Panc1 (cell line): ENCODE results near the gene PGC. TPM values are rescaled to one million over a fixed set of nuclear protein-coding genes. Genes with fewer than 3 reads are reported as not detected.
A peak's percentile ranks its signal among the peaks of the same experiment; 100 is the strongest.

Experiments used
- ATAC-seq: fragments of 200-7000 bp; cut with Tn5 transposase; 2 replicates; pipeline ENCODE4 v1.9.1; 2020; ENCODE audit warnings: mild to moderate bottlenecking, moderate library complexity
- BruUV-seq: library from RNA; stranded (reverse); fragments of 400-500 nt; replicated peaks from 2 replicates; lab custom pipeline; 2021; lab: Mats Ljungman, UMichigan
- CTCF ChIA-PET: fragments of 300-600 bp; sonication (Branson Sonifier 250); formaldehyde crosslinking; loops from one replicate; lab custom pipeline; 2022; ENCODE audit warnings: antibody characterized with exemption; lab: Charles Lee
- POLR2A ChIA-PET: fragments of 300-600 bp; sonication (Branson Sonifier 250); formaldehyde crosslinking; loops from one replicate; lab custom pipeline; 2022; ENCODE audit warnings: antibody characterized with exemption; lab: Charles Lee
- DNase-seq: peaks from one replicate; pipeline ENCODE4 v3.0.0-alpha.2; 2010; ENCODE audit warnings: low read depth, low spot score
- H3K27ac ChIP-seq: 2 replicates; pipeline ENCODE4 v1.5.1; 2011; ENCODE audit warnings: mild to moderate bottlenecking, low read length, inconsistent platforms
- H3K27me3 ChIP-seq: fragments of 200-500 bp; sonication (Bioruptor generic); 2 replicates; pipeline ENCODE4 v1.6.0; 2014; ENCODE audit warnings: low read length, inconsistent platforms; ENCODE audit not compliant: control insufficient read depth, insufficient read depth
- H3K36me3 ChIP-seq: fragments of 200-500 bp; sonication (Bioruptor generic); 2 replicates; pipeline ENCODE4 v1.5.1; 2014; ENCODE audit warnings: inconsistent platforms, mild to moderate bottlenecking, low read length, moderate library complexity; ENCODE audit not compliant: control insufficient read depth, insufficient read depth
- H3K4me1 ChIP-seq: 2 replicates; pipeline ENCODE4 v1.5.1; 2011; ENCODE audit warnings: inconsistent platforms, mild to moderate bottlenecking, low read length, moderate library complexity; ENCODE audit not compliant: control insufficient read depth, insufficient read depth
- H3K4me3 ChIP-seq, 2 experiments: 2 replicates each; pipeline ENCODE4 v1.5.1; 2011 to 2012; ENCODE audit warnings: low read depth in 2 of 2, low read length in 2 of 2, mild to moderate bottlenecking in 2 of 2, inconsistent platforms in 1 of 2, moderate library complexity in 1 of 2
- H3K9me3 ChIP-seq: fragments of 200-500 bp; sonication (Bioruptor generic); 2 replicates; pipeline ENCODE4 v1.5.1; 2014; ENCODE audit warnings: low read depth, mild to moderate bottlenecking, inconsistent platforms, low read length, moderate library complexity; ENCODE audit not compliant: control insufficient read depth, insufficient read depth
- POLR2AphosphoS5 ChIP-seq: IDR thresholded peaks from 2 replicates; pipeline ENCODE4 v1.6.1; 2012; ENCODE audit warnings: mild to moderate bottlenecking, low read depth, low read length, moderate library complexity
- SIN3A ChIP-seq: IDR thresholded peaks from 2 replicates; pipeline ENCODE4 v1.6.1; 2012; ENCODE audit warnings: low read depth, mild to moderate bottlenecking, low read length, moderate library complexity, borderline replicate concordance; ENCODE audit not compliant: insufficient read depth
- TCF7L2 ChIP-seq: IDR thresholded peaks from 2 replicates; pipeline ENCODE4 v1.6.1; 2011; ENCODE audit warnings: mild to moderate bottlenecking, low read depth, low read length, inconsistent platforms
- in situ Hi-C: cut with HindIII; loops from 2 replicates; pipeline ENCODE4 v1.10.0; 2016; ENCODE audit warnings: low sequenced_read_pairs, low pct_unique_long_range_greater_than_20kb
- intact Hi-C: fragments of 100-400 bp; cut with micrococcal nuclease; formaldehyde crosslinking; loops from one replicate; pipeline ENCODE4 v1.10.0; 2022; ENCODE audit not compliant: unreplicated experiment
- total RNA-seq: library from RNA; stranded (reverse); gene quantifications from one replicate; pipeline ENCODE4 v1.2.1, GENCODE V29; 2021; ENCODE audit not compliant: unreplicated experiment
- TF ChIP-seq, protein P1 (sequence below), 2 experiments: IDR thresholded peaks; 2 replicates each; pipeline ENCODE4 v1.6.1; 2011 to 2012; ENCODE audit warnings: low read depth in 2 of 2, control low read depth in 1 of 2, low read length in 1 of 2, mild to moderate bottlenecking in 1 of 2, moderate library complexity in 1 of 2; ENCODE audit not compliant: insufficient read depth in 1 of 2
- TF ChIP-seq, protein P2 (sequence below): fragments of 450-650 bp; IDR thresholded peaks from 2 replicates; pipeline ENCODE4 v1.5.1; 2017; ENCODE audit warnings: mild to moderate bottlenecking

The PGC gene
- total RNA-seq, 1 experiment from 2014 or later = 0.18 TPM

DNA sequence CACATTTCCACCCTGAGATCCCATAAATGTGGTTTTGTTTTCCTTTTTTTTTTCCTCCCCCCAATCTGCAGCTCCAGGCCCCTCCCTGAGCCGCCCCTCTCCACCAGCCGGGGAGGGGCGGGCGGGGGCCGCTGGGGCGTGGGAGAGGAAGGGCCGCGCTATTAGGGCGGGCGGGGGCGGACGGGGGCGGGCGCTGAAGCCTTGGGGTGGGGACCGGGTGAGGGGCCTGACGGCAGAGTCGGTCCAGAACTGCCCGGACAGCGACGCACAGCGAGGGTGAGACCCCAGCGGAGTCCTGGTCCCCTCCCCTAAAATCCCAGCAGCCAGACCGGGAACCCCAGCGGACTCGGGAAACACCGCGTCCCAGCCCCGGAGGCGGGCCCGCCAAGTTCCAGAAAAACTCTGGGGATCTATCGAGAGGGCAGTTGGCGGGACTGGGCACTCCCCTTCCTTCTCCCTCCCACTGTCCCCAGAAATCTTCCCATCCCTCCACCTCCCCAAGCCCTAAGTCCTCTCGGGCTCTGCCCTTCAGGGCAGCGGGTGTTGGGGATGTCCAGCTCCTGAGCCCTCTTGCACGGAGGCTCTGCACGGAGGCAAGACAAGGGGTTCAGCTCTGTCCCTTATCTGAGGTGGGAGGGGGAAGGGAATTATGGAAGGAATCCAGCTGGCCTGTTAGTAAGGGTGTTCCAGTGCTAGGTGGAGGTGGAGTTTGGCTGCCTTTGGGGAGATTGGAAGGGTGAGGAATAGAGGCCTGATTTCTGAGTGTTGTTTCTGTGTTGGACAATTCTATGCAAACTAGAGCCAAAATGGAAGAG lies 33.6 kb upstream of the PGC start, which contains the start of gene PRICKLE4:
PRICKLE4 (plus strand) TSS at position 232 of the 815 bp plus-strand sequence. CDS start 2,692 bp downstream, outside the sequence.
- H3K27me3 ChIP-seq = no peaks in the 10 kb centered on the region
- ATAC-seq = peak; percentile 44
- TF ChIP-seq TCF7L2 = no peak
- no peak for TF ChIP-seq POLR2AphosphoS5
- TF ChIP-seq, protein P1, sequence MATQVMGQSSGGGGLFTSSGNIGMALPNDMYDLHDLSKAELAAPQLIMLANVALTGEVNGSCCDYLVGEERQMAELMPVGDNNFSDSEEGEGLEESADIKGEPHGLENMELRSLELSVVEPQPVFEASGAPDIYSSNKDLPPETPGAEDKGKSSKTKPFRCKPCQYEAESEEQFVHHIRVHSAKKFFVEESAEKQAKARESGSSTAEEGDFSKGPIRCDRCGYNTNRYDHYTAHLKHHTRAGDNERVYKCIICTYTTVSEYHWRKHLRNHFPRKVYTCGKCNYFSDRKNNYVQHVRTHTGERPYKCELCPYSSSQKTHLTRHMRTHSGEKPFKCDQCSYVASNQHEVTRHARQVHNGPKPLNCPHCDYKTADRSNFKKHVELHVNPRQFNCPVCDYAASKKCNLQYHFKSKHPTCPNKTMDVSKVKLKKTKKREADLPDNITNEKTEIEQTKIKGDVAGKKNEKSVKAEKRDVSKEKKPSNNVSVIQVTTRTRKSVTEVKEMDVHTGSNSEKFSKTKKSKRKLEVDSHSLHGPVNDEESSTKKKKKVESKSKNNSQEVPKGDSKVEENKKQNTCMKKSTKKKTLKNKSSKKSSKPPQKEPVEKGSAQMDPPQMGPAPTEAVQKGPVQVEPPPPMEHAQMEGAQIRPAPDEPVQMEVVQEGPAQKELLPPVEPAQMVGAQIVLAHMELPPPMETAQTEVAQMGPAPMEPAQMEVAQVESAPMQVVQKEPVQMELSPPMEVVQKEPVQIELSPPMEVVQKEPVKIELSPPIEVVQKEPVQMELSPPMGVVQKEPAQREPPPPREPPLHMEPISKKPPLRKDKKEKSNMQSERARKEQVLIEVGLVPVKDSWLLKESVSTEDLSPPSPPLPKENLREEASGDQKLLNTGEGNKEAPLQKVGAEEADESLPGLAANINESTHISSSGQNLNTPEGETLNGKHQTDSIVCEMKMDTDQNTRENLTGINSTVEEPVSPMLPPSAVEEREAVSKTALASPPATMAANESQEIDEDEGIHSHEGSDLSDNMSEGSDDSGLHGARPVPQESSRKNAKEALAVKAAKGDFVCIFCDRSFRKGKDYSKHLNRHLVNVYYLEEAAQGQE (IDR thresholded peaks at IDR 0.05; ENCODE audit: insufficient read depth in 1 of 2, low read depth in 2 of 2, low read length in 1 of 2) = no peak
- TF ChIP-seq, protein P2, sequence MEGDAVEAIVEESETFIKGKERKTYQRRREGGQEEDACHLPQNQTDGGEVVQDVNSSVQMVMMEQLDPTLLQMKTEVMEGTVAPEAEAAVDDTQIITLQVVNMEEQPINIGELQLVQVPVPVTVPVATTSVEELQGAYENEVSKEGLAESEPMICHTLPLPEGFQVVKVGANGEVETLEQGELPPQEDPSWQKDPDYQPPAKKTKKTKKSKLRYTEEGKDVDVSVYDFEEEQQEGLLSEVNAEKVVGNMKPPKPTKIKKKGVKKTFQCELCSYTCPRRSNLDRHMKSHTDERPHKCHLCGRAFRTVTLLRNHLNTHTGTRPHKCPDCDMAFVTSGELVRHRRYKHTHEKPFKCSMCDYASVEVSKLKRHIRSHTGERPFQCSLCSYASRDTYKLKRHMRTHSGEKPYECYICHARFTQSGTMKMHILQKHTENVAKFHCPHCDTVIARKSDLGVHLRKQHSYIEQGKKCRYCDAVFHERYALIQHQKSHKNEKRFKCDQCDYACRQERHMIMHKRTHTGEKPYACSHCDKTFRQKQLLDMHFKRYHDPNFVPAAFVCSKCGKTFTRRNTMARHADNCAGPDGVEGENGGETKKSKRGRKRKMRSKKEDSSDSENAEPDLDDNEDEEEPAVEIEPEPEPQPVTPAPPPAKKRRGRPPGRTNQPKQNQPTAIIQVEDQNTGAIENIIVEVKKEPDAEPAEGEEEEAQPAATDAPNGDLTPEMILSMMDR = no peak
- TF ChIP-seq SIN3A = no peak
- POLR2A ChIA-PET = interaction anchor here (0.6 kb wide), 1 partner anchor 248 kb away, joined by 3 read pairs; no protein-coding TSS in a partner anchor
- no peak for DNase-seq
- H3K4me1 ChIP-seq = peaks cover 5% of the 10 kb centered on the region
- no peaks in the 10 kb centered on the region for H3K9me3 ChIP-seq
- H3K4me3 ChIP-seq = peak within 1 kb of the TSS; percentile 68 to 73
- no TSS peak for BruUV-seq
- CTCF ChIA-PET = no interaction called here
- H3K27ac ChIP-seq = peak within 1 kb of the TSS; percentile 57
- no peaks in the 10 kb centered on the region for H3K36me3 ChIP-seq
- in situ Hi-C loops = no loop called here
- intact Hi-C loops = loop anchor here (5.0 to 10.0 kb wide), 2 partner anchors 46 to 262 kb away; partner anchors contain the start of gene TFEB

DNA sequence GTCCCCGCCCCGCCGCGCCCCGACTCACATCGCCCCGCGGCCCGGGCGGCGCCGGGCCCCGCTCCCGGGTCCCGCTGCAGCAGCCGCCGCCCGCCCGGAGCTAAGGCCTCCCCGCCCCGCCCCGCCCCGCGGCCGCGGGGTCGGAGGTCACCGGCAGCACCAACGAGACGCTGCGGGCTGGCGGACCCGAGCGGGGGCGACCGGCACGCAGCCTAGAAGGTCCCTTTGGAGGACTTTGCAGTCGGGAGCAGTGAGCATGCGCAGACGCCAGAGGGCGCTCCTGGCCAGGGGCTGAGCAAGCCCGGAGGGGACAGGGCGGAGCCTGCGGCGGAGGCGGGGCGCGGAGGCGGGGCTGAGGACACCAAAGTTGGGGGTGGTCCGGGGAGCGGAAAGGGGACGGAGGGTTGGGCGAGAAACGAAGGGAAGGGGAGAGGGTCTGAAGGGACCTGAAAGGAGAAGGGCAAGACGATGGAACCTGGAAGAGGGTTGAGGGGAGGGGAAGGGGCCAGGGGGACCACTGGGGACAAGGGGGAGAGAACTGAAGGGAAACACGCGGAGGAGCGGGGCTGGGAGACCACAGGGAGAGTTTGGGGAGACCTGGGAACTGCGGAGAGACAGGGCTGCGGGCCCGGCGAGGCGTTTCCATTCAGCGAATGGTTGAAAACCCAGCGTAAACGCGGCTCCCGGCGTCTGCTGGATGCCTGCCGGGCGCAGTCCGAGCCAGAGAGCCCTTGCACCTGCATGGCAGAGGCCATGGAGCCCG lies 32.8 kb upstream of the PGC start, which contains the start of gene FRS3:
FRS3 (minus strand) TSS at position 113 of the 763 bp plus-strand sequence. CDS start 2,913 bp downstream, outside the sequence.
- in situ Hi-C loops (no loop called here), intact Hi-C loops (loop anchor here (5.0 to 10.0 kb wide), 3 partner anchors 45 to 262 kb away; partner anchors contain the start of gene TFEB)
- Histone ChIP-seq H3K27ac (peak within 1 kb of the TSS; percentile 74; the same call in 1 of the 2 replicates), H3K4me1 (peaks cover 5% of the 10 kb centered on the region), H3K9me3 (no peaks in the 10 kb centered on the region), H3K4me3 (peak within 1 kb of the TSS; percentile 68 to 78), H3K36me3 (peaks cover 2% of the 10 kb centered on the region; the same call in 1 of the 2 replicates), H3K27me3 (no peaks in the 10 kb centered on the region)
- TF ChIP-seq POLR2AphosphoS5 = peak; percentile 69
- TF ChIP-seq, protein P1 (IDR thresholded peaks at IDR 0.05; ENCODE audit: insufficient read depth in 1 of 2, low read depth in 2 of 2, low read length in 1 of 2) = peak in 1 of 2 experiments; percentile 56; a peak in 1 of 4 replicates
- no peak for TF ChIP-seq TCF7L2
- TF ChIP-seq, protein P2 = peak; percentile 98
- TF ChIP-seq SIN3A = peak; percentile 80; the same call in 1 of the 2 replicates
- CTCF ChIA-PET = interaction anchor here (0.6 to 0.7 kb wide), 5 partner anchors 39 to 450 kb away, joined by 3 to 4 read pairs (median 3); no protein-coding TSS in a partner anchor
- no TSS peak for BruUV-seq
- ATAC-seq (peak; percentile 93), DNase-seq (peak; percentile 71)
- POLR2A ChIA-PET = interaction anchor here (0.6 kb wide), 1 partner anchor 273 kb away, joined by 7 read pairs; no protein-coding TSS in a partner anchor
